ENCODE measurements around the gene NACAD. TPM values are rescaled to one million over a fixed set of nuclear protein-coding genes. Genes with fewer than 3 reads are reported as not detected.

Gene NACAD
- polyA plus RNA-seq, 1 donor from 2014 or later, result 14.5 TPM

DNA sequence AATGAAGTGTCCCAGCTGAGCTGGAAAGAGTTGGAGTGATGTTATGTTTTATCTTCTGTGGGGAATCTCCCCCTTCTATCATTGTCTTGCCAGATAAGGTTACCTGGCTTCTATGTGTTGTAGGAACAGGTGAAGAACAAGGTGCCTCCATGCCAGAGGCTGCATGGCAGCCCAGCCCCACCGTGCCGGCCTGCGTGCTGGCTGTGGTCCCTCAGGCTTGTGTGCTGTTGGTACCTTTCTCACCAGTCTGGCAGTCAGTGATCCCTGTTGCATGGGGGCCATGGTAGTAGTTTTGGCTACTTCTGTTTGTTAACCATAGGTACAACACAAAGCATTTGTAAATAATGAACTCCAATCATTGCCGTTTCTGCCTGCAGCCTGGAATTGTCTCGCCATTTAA, 50.9 kb downstream of the NACAD start:
- no peaks in the 10 kb centered on the region for H3K79me2 ChIP-seq (replicated peaks; ENCODE audit: insufficient read depth, low read length)
- no peaks in the 10 kb centered on the region for H3K36me3 ChIP-seq (ENCODE audit: insufficient read depth, low read length)
- no peak for TF ChIP-seq TAF1 (IDR thresholded peaks at IDR 0.05; ENCODE audit: low read depth)
- TF ChIP-seq, protein P1, sequence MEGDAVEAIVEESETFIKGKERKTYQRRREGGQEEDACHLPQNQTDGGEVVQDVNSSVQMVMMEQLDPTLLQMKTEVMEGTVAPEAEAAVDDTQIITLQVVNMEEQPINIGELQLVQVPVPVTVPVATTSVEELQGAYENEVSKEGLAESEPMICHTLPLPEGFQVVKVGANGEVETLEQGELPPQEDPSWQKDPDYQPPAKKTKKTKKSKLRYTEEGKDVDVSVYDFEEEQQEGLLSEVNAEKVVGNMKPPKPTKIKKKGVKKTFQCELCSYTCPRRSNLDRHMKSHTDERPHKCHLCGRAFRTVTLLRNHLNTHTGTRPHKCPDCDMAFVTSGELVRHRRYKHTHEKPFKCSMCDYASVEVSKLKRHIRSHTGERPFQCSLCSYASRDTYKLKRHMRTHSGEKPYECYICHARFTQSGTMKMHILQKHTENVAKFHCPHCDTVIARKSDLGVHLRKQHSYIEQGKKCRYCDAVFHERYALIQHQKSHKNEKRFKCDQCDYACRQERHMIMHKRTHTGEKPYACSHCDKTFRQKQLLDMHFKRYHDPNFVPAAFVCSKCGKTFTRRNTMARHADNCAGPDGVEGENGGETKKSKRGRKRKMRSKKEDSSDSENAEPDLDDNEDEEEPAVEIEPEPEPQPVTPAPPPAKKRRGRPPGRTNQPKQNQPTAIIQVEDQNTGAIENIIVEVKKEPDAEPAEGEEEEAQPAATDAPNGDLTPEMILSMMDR (IDR thresholded peaks at IDR 0.05; ENCODE audit: poor library complexity, severe bottlenecking), result no peak
- TF ChIP-seq MXI1 (conservative IDR thresholded peaks at IDR 0.05; ENCODE audit: poor library complexity, severe bottlenecking), result no peak
- TF ChIP-seq, protein P2, sequence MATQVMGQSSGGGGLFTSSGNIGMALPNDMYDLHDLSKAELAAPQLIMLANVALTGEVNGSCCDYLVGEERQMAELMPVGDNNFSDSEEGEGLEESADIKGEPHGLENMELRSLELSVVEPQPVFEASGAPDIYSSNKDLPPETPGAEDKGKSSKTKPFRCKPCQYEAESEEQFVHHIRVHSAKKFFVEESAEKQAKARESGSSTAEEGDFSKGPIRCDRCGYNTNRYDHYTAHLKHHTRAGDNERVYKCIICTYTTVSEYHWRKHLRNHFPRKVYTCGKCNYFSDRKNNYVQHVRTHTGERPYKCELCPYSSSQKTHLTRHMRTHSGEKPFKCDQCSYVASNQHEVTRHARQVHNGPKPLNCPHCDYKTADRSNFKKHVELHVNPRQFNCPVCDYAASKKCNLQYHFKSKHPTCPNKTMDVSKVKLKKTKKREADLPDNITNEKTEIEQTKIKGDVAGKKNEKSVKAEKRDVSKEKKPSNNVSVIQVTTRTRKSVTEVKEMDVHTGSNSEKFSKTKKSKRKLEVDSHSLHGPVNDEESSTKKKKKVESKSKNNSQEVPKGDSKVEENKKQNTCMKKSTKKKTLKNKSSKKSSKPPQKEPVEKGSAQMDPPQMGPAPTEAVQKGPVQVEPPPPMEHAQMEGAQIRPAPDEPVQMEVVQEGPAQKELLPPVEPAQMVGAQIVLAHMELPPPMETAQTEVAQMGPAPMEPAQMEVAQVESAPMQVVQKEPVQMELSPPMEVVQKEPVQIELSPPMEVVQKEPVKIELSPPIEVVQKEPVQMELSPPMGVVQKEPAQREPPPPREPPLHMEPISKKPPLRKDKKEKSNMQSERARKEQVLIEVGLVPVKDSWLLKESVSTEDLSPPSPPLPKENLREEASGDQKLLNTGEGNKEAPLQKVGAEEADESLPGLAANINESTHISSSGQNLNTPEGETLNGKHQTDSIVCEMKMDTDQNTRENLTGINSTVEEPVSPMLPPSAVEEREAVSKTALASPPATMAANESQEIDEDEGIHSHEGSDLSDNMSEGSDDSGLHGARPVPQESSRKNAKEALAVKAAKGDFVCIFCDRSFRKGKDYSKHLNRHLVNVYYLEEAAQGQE (IDR thresholded peaks at IDR 0.05; ENCODE audit: borderline replicate concordance), result no peak
- no peak for TF ChIP-seq EZH2 (IDR thresholded peaks at IDR 0.05; ENCODE audit: borderline replicate concordance, insufficient read depth, low read length, poor library complexity, severe bottlenecking)
- no peak for TF ChIP-seq EP300 (conservative IDR thresholded peaks at IDR 0.05; ENCODE audit: poor library complexity, severe bottlenecking)
- no peak for TF ChIP-seq RAD21 (conservative IDR thresholded peaks at IDR 0.05)
- no peak for TF ChIP-seq POLR2AphosphoS5 (IDR thresholded peaks at IDR 0.05)
- TF ChIP-seq SMC3 (conservative IDR thresholded peaks at IDR 0.05; ENCODE audit: poor library complexity), result no peak
- no peak overlapping the region for H3K9ac ChIP-seq (ENCODE audit: low read length)
- H3K9me3 ChIP-seq (ENCODE audit: low read length), result no peaks in the 10 kb centered on the region
- no peaks in the 10 kb centered on the region for H3K9me2 ChIP-seq (ENCODE audit: insufficient read depth, low read length)
- H3K27me3 ChIP-seq (ENCODE audit: insufficient read depth, low read depth, low read length), result no peaks in the 10 kb centered on the region
- H4K20me1 ChIP-seq (ENCODE audit: insufficient read depth), result no peaks in the 10 kb centered on the region
- H3K4me2 ChIP-seq (ENCODE audit: low read length), result no peak overlapping the region
- H3K27ac ChIP-seq (ENCODE audit: low read length), result no peak overlapping the region
- no peaks in the 10 kb centered on the region for H3F3A ChIP-seq (ENCODE audit: insufficient read depth, low read length, poor library complexity, severe bottlenecking)
- no peak overlapping the region for H2AFZ ChIP-seq (ENCODE audit: low read depth, low read length)
- no peak overlapping the region for H3K4me3 ChIP-seq (ENCODE audit: low read length)

DNA sequence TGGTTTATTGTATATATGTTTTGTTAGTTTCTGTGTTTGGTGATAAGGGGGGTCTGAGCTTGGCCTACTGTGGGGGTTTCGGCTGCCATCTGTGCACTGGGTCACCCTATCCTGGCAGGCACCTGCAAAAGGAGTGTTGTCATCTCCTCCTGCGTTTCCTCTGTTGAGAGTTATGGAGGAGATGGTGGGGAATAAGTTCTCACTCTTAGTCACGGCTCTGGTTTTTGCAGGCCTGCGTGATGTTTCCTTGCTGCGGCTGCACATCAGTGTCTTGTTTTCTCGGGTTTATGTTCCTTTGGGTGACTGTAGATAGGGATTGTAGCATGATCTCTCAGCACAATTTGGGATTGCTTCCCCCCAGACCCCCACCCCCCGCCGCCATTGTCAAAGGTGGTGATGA, 52.0 kb downstream of the NACAD start:
- Histone ChIP-seq H3K4me2 (ENCODE audit: low read length) (no peak overlapping the region), H3K27ac (ENCODE audit: low read length) (no peak overlapping the region), H3K9ac (ENCODE audit: low read length) (no peak overlapping the region), H3K27me3 (ENCODE audit: insufficient read depth, low read depth, low read length) (no peaks in the 10 kb centered on the region), H3K9me3 (ENCODE audit: low read length) (no peaks in the 10 kb centered on the region), H3K4me3 (ENCODE audit: low read length) (no peak overlapping the region), H3F3A (ENCODE audit: insufficient read depth, low read length, poor library complexity, severe bottlenecking) (no peaks in the 10 kb centered on the region), H2AFZ (ENCODE audit: low read depth, low read length) (no peak overlapping the region), H4K20me1 (ENCODE audit: insufficient read depth) (no peaks in the 10 kb centered on the region), H3K9me2 (ENCODE audit: insufficient read depth, low read length) (no peaks in the 10 kb centered on the region), H3K36me3 (ENCODE audit: insufficient read depth, low read length) (no peaks in the 10 kb centered on the region), H3K79me2 (replicated peaks; ENCODE audit: insufficient read depth, low read length) (no peaks in the 10 kb centered on the region)
- TF ChIP-seq SMC3 (conservative IDR thresholded peaks at IDR 0.05; ENCODE audit: poor library complexity) (no peak), RAD21 (conservative IDR thresholded peaks at IDR 0.05) (no peak), POLR2AphosphoS5 (IDR thresholded peaks at IDR 0.05) (no peak), TAF1 (IDR thresholded peaks at IDR 0.05; ENCODE audit: low read depth) (no peak), EP300 (conservative IDR thresholded peaks at IDR 0.05; ENCODE audit: poor library complexity, severe bottlenecking) (no peak), EZH2 (IDR thresholded peaks at IDR 0.05; ENCODE audit: borderline replicate concordance, insufficient read depth, low read length, poor library complexity, severe bottlenecking) (no peak), MXI1 (conservative IDR thresholded peaks at IDR 0.05; ENCODE audit: poor library complexity, severe bottlenecking) (no peak)
- TF ChIP-seq, protein P2 (IDR thresholded peaks at IDR 0.05; ENCODE audit: borderline replicate concordance), result no peak
- TF ChIP-seq, protein P1 (IDR thresholded peaks at IDR 0.05; ENCODE audit: poor library complexity, severe bottlenecking), result no peak
